Measurements from ENCODE around the gene C3. TPM values are rescaled to one million over a fixed set of nuclear protein-coding genes. Genes with fewer than 3 reads are reported as not detected.
"Not testable (repeated sequence)": the region's sequence is repeated elsewhere in the genome, so short reads cannot be mapped to it uniquely, and the experiment has no call there.

The C3 gene
- total and polyA plus RNA-seq, 8 donors: 67.7 to 3,753 (median 596) TPM

DNA sequence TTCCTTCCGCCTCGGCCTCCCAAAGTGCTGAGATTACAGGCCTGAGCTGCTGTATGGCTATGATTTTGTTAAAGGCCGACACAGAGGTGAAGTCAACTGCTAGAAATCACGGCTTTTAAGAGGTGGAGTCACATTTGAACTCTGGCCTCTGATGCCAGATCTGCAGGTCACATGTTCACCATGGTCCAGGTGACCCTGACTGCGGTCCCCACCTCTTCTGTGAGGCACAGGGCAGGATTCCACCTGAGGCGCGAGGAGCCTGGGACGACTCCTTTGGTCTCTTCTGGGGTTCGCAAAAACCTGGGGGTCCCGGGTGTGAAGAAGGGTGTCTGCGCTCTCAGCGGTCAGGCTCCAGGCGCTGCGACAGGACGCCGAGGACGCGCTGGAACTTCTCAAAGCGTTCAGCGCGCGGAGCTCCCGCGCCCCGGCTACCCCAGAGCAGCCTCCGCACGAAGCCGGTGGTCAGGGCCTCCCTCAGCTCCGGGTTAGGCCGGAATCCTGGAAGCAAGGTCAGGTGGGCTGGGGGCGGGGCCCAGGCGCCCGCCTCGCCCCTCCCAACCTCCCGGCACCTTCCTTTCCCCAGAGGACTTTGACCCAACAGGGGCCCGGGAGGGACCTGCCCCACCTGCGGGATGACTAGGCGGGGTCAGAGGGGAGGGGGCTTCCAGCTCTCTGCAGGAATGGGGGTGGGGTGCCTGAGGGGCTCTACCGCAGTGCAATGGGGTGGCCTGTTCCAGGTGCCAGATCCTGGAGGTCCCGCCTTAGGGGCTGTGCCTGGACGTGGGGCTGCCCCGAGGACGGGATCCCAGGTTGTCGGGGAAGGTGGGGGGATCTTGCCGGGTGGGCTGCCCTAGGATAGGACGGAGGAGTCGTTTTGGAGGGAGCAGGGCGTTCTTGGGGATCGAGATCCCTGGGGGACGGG lies 32.1 kb upstream of the C3 start:
- Histone ChIP-seq H3K4me1 (no peaks in the 10 kb centered on the region), H3K36me3 (peaks cover 0 to 39% (median 12%) of the 10 kb centered on the region in 3 donors), H3K27ac (peak overlapping the region in 1 of 4 donors; percentile 54), H3K9me3 (no peaks in the 10 kb centered on the region), H3K4me3 (no peak overlapping the region), H3K27me3 (no peaks in the 10 kb centered on the region)
- WGBS, 2 donors: 80 to 83% methylated on average over 45 to 50 of the region's 50 CpGs
- TF ChIP-seq, protein P1, sequence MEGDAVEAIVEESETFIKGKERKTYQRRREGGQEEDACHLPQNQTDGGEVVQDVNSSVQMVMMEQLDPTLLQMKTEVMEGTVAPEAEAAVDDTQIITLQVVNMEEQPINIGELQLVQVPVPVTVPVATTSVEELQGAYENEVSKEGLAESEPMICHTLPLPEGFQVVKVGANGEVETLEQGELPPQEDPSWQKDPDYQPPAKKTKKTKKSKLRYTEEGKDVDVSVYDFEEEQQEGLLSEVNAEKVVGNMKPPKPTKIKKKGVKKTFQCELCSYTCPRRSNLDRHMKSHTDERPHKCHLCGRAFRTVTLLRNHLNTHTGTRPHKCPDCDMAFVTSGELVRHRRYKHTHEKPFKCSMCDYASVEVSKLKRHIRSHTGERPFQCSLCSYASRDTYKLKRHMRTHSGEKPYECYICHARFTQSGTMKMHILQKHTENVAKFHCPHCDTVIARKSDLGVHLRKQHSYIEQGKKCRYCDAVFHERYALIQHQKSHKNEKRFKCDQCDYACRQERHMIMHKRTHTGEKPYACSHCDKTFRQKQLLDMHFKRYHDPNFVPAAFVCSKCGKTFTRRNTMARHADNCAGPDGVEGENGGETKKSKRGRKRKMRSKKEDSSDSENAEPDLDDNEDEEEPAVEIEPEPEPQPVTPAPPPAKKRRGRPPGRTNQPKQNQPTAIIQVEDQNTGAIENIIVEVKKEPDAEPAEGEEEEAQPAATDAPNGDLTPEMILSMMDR (IDR thresholded peaks at IDR 0.05): no peak
- ATAC-seq (peak; percentile 15 to 76 (median 22)), FAIRE-seq (no peak), DNase-seq (peak in 2 of 6 donors; percentile 50 to 74)
- intact Hi-C loops (cut with DNase I): no loop called here

DNA sequence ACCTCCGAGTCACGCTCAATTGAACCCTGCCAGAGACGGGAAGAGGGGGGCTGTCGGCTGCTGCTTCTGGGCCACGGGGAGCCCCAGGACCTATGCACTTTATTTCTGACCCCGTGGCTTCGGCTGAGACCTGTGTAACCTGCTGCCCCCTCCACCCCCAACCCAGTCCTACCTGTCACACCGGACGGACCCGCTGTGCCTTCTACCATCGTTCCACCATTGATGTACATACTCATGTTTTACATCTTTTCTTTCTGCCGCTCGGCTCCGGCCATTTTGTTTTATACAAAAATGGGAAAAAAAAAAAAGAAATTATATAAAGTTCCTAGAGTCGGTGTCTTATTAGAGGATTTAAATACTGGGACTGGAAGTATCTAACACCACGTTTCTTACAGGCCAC lies 30.7 kb upstream of the C3 start:
- Histone ChIP-seq H3K36me3 (peaks cover 0 to 52% (median 22%) of the 10 kb centered on the region in 3 donors), H3K27me3 (no peaks in the 10 kb centered on the region), H3K4me3 (no peak overlapping the region), H3K27ac (no peak overlapping the region), H3K4me1 (no peaks in the 10 kb centered on the region), H3K9me3 (no peaks in the 10 kb centered on the region)
- intact Hi-C loops (cut with DNase I): no loop called here
- WGBS, 2 donors: 93 to 95% methylated on average over 16 of the region's 16 CpGs
- TF ChIP-seq, protein P1 (IDR thresholded peaks at IDR 0.05): no peak
- no peak for ATAC-seq
- DNase-seq: peak in 1 of 6 donors; percentile 21
- no peak for FAIRE-seq

DNA sequence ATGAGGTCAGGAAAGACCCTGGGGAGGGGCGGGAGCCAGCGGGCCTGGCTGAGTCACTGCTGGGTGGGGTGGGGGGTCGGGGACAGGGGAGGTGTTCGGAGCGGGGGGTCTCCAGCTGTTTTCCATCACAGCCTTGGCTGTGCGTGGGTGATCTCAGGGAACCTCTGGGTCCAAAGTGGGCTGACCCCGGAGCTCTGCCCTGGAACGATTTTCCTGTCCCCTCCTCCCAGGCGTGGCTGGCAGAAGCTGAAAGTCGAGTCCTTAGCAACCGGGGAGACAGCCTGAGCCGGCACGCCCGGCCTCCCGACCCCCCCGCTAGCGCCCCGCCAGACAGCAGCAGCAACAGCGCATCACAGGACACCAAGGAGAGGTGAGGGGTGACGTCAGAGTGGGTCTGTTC lies 29.6 kb upstream of the C3 start:
- 85 to 88% methylated on average over 20 of the region's 20 CpGs for WGBS, 2 donors
- intact Hi-C loops (cut with DNase I): no loop called here
- no peak overlapping the region for H3K27ac ChIP-seq

DNA sequence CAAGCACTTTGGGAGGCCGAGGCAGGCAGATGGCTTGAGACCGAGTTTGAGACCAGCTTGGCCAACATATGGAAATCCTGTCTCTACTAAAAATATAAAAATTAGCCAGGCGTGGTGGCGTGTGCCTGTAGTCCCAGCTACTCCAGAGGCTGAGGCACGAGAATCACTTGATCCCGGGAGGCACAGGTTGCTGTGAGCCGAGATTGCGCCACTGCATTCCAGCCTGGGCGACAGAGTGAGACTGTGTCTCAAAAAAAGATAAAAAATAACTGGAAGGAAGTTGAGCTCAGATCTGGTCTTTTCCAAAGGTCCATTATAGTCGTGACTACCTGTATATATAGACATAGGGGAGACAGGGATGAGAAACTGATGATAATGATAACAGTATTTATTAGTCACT lies 28.1 kb upstream of the C3 start:
- peaks cover 0 to 43% (median 22%) of the 10 kb centered on the region in 3 donors for H3K36me3 ChIP-seq

More for the DNA sequence above, 29.6 kb upstream of the C3 start:
- Histone ChIP-seq H3K9me3 (no peaks in the 10 kb centered on the region), H3K4me1 (no peaks in the 10 kb centered on the region), H3K36me3 (peaks cover 0 to 55% (median 22%) of the 10 kb centered on the region in 3 donors), H3K27me3 (no peaks in the 10 kb centered on the region), H3K4me3 (no peak overlapping the region)
- no peak for FAIRE-seq
- ATAC-seq: no peak
- DNase-seq: peak in 1 of 6 donors; percentile 20
- TF ChIP-seq, protein P1 (IDR thresholded peaks at IDR 0.05): no peak

DNA sequence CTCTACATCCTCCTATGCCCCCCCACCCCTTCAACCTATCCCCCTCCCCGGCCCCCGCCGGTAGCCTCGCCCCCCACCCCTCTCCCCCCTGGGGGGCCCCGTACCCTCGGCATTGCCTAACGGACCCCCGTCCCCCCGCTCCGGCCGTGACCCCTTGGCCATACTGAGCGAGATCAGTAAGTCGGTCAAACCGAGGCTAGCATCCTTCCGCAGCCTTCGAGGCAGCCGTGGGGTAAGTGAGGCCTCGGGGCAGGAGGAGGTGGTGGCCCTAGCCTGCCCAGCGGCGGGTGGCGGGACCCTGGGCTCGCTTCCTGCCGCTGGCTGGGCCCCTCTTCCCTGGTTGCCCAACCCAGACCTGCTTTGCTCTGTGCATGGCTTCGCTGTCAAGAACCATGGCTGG lies 25.5 kb upstream of the C3 start:
- intact Hi-C loops (cut with DNase I): no loop called here
- TF ChIP-seq, protein P1 (IDR thresholded peaks at IDR 0.05): no peak
- Histone ChIP-seq H3K4me3 (no peak overlapping the region), H3K27me3 (no peaks in the 10 kb centered on the region), H3K27ac (no peak overlapping the region), H3K4me1 (peaks cover 0 to 9% (median 0%) of the 10 kb centered on the region in 3 donors), H3K36me3 (peaks cover 0 to 42% (median 18%) of the 10 kb centered on the region in 3 donors), H3K9me3 (no peaks in the 10 kb centered on the region)
- FAIRE-seq (no peak), ATAC-seq (no peak), DNase-seq (peak in 2 of 6 donors; percentile 56 to 58)
- 89 to 90% methylated on average over 23 to 24 of the region's 24 CpGs for WGBS, 2 donors

More for the DNA sequence above, 28.1 kb upstream of the C3 start:
- H3K27me3 ChIP-seq; intact Hi-C loops (cut with DNase I); FAIRE-seq; DNase-seq; H3K4me1 ChIP-seq; H3K27ac ChIP-seq; H3K4me3 ChIP-seq; ATAC-seq; H3K9me3 ChIP-seq: not testable (repeated sequence)
- 86 to 87% methylated on average over 10 of the region's 10 CpGs for WGBS, 2 donors

Data from pancreas (tissue), 10 donors.